ENCODE results near the gene SYTL5.

DNA sequence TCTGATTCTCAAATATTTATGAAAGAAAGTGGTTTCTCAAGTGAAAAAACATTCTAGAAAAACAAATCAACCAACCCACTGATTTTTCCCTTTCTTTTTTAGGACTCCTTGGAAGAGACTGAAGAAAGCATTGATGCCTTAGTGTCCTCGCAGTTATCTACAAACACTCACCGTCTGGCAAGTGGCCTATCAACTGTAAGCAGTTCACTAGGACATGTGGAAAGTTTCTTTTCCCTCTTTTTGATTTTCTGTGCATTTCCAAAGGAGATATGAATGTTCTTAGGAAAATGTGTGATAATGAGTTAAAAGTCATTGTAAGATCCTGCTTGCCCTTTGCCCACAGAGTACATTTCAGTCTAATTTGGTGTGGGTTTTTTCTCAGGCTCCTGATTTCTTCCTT is 95.9 kb downstream of the SYTL5 start:
- TF ChIP-seq YY1 (IDR thresholded peaks at IDR 0.05; ENCODE audit: insufficient read depth, insufficient read length) (no peak), SUZ12 (IDR thresholded peaks at IDR 0.05; ENCODE audit: extremely low read depth, insufficient read depth, insufficient read length) (no peak)
